PC-9 (cell line): ENCODE results near the gene SERTAD2. TPM values are rescaled to one million over a fixed set of nuclear protein-coding genes. Genes with fewer than 3 reads are reported as not detected.

Source experiments
- BruUV-seq: library from RNA; stranded (reverse); fragments of 400-500 nt; replicated peaks from 2 replicates; lab custom pipeline; 2021; lab: Mats Ljungman, UMichigan
- CTCF ChIA-PET: fragments of 300-600 bp; sonication (Branson Sonifier 250); formaldehyde crosslinking; loops from one replicate; lab custom pipeline; 2022; ENCODE audit warnings: antibody characterized with exemption; lab: Charles Lee
- POLR2A ChIA-PET: fragments of 300-600 bp; sonication (Branson Sonifier 250); formaldehyde crosslinking; loops from one replicate; lab custom pipeline; 2022; ENCODE audit warnings: antibody characterized with exemption; ENCODE audit not compliant: unreplicated experiment; lab: Charles Lee
- DNase-seq, 2 experiments: peaks; one replicate each; pipeline versions ENCODE4 v3.0.0 to v3.0.0-alpha.2; 2015 to 2022; ENCODE audit warnings: mixed read lengths in 1 of 2
- H2AFZ ChIP-seq: fragments of 200-600 bp; sonication (generic); 2 replicates; pipeline ENCODE4 v1.8.1; 2017; ENCODE audit warnings: antibody characterized with exemption
- H3F3A ChIP-seq: fragments of 200-600 bp; sonication (generic); 2 replicates; pipeline ENCODE4 v1.8.1; 2017; ENCODE audit warnings: antibody characterized with exemption, mild to moderate bottlenecking, low read depth; ENCODE audit not compliant: insufficient read depth
- H3K27ac ChIP-seq: fragments of 200-600 bp; sonication (generic); 2 replicates; pipeline ENCODE4 v1.6.1; 2016; ENCODE audit warnings: mixed run types
- H3K27me3 ChIP-seq: fragments of 200-600 bp; sonication (generic); 2 replicates; pipeline ENCODE4 v1.6.1; 2016; ENCODE audit warnings: low read depth, mixed run types; ENCODE audit not compliant: insufficient read depth
- H3K36me3 ChIP-seq: fragments of 200-600 bp; sonication (generic); 2 replicates; pipeline ENCODE4 v1.6.1; 2016; ENCODE audit warnings: low read depth, mixed run types
- H3K4me1 ChIP-seq: fragments of 200-600 bp; sonication (generic); replicated peaks from 2 replicates; pipeline ENCODE4 v1.6.1; 2016; ENCODE audit warnings: mixed run types; ENCODE audit not compliant: insufficient read depth
- H3K4me2 ChIP-seq: fragments of 200-600 bp; sonication (generic); 2 replicates; pipeline ENCODE4 v1.6.1; 2017; ENCODE audit warnings: mixed run types
- H3K4me3 ChIP-seq: fragments of 200-600 bp; sonication (generic); 2 replicates; pipeline ENCODE4 v1.6.1; 2016; ENCODE audit warnings: mixed run types
- H3K79me2 ChIP-seq: fragments of 200-600 bp; sonication (generic); 2 replicates; pipeline ENCODE4 v1.6.1; 2017; ENCODE audit warnings: low read depth, mixed run types
- H3K9me2 ChIP-seq: fragments of 200-600 bp; sonication (generic); 2 replicates; pipeline ENCODE4 v1.8.1; 2017; ENCODE audit warnings: mild to moderate bottlenecking; ENCODE audit not compliant: insufficient read depth
- H3K9me3 ChIP-seq: fragments of 200-600 bp; sonication (generic); 2 replicates; pipeline ENCODE4 v1.8.1; 2016; ENCODE audit warnings: low read depth; ENCODE audit not compliant: insufficient read depth
- H4K20me1 ChIP-seq: fragments of 200-600 bp; sonication (generic); 2 replicates; pipeline ENCODE4 v1.8.1; 2017; ENCODE audit not compliant: insufficient read depth
- EZH2 ChIP-seq: fragments of 200-600 bp; sonication (generic); IDR thresholded peaks from 2 replicates; pipeline ENCODE4 v1.8.0; 2017; ENCODE audit warnings: antibody characterized with exemption, low read depth
- intact Hi-C: fragments of 100-400 bp; cut with micrococcal nuclease; formaldehyde crosslinking; loops from one replicate; pipeline ENCODE4 v1.10.0; 2022; ENCODE audit not compliant: unreplicated experiment
- total RNA-seq: library from RNA; stranded (reverse); gene quantifications from 2 replicates; pipeline ENCODE4 v1.2.3, GENCODE V29; 2021
- TF ChIP-seq, protein P1 (sequence below): fragments of 200-600 bp; sonication (generic); conservative IDR thresholded peaks from 2 replicates; pipeline ENCODE4 v1.6.1; 2017; ENCODE audit warnings: mixed run types, antibody characterized with exemption, mild to moderate bottlenecking, moderate library complexity

Gene SERTAD2
- total RNA-seq, 1 experiment from 2014 or later = 31.4 TPM

DNA sequence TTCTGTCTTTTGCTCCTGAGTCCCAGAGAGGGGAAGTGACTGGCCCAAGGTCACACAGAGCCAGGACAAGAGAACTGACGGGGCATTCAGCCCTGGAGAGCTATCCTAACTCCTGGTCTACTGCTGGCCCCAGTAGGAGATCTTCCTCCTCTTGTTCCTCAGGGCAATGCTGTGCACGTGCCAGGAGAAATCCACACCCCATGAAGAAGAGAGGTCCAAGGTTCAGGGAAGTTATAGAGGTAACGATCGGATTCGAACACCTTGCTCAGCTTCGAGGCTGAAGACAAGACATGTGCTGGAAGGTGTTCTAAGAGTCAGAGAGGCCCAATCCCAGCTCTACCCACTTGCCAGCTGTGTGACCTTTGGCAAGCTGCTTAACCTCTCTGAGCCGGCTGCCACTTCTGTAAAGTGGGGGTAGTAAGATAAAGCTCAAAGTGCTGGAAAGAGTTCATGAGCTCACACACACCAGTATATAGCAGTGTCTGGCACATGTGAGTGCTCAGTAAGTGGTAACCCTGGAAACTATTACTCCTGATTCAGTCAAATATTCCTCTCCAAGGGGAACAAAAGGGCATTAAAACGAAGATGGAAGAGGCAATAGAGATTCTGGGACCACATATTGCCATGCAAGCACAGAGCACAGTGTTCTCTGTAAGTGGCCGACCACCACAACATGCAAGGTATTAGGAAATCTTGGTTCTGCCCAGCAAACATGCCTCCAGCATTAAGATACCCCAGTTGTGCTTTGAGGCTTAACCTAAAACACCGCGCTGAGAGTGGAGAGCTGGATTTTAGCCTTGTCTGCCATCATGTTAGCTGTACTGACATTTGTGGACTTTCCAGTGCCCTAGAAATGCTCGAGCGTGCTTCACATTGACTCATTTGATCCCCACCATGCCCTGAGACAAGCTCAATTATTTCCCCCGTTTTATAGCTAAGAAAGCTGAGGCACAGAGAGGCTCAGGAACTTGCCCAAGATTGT, 25.6 kb downstream of the SERTAD2 start:
- Histone ChIP-seq H3K9me2 (no peaks in the 10 kb centered on the region), H2AFZ (no peak overlapping the region), H3K36me3 (0 out of 2 replicates have a peak, but pooled peaks cover 3% of the 10 kb centered on the region), H4K20me1 (0 out of 2 replicates have a peak, but pooled peaks cover 4% of the 10 kb centered on the region), H3K27ac (no peak overlapping the region), H3K4me2 (no peak overlapping the region), H3F3A (peaks cover 14% of the 10 kb centered on the region; the same call in 1 of the 2 replicates), H3K4me3 (no peak overlapping the region), H3K27me3 (no peaks in the 10 kb centered on the region), H3K4me1 (no peaks in the 10 kb centered on the region), H3K79me2 (peaks cover 5% of the 10 kb centered on the region; the same call in 1 of the 2 replicates), H3K9me3 (no peaks in the 10 kb centered on the region)
- BruUV-seq = no TSS peak
- ChIA-PET POLR2A (no interaction called here), CTCF (interaction anchor here (0.6 kb wide), 1 partner anchor 21 kb away, joined by 3 read pairs; no protein-coding TSS in a partner anchor)
- intact Hi-C loops = no loop called here
- DNase-seq = no peak
- no peak for TF ChIP-seq EZH2
- TF ChIP-seq, protein P1, sequence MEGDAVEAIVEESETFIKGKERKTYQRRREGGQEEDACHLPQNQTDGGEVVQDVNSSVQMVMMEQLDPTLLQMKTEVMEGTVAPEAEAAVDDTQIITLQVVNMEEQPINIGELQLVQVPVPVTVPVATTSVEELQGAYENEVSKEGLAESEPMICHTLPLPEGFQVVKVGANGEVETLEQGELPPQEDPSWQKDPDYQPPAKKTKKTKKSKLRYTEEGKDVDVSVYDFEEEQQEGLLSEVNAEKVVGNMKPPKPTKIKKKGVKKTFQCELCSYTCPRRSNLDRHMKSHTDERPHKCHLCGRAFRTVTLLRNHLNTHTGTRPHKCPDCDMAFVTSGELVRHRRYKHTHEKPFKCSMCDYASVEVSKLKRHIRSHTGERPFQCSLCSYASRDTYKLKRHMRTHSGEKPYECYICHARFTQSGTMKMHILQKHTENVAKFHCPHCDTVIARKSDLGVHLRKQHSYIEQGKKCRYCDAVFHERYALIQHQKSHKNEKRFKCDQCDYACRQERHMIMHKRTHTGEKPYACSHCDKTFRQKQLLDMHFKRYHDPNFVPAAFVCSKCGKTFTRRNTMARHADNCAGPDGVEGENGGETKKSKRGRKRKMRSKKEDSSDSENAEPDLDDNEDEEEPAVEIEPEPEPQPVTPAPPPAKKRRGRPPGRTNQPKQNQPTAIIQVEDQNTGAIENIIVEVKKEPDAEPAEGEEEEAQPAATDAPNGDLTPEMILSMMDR = no peak

DNA sequence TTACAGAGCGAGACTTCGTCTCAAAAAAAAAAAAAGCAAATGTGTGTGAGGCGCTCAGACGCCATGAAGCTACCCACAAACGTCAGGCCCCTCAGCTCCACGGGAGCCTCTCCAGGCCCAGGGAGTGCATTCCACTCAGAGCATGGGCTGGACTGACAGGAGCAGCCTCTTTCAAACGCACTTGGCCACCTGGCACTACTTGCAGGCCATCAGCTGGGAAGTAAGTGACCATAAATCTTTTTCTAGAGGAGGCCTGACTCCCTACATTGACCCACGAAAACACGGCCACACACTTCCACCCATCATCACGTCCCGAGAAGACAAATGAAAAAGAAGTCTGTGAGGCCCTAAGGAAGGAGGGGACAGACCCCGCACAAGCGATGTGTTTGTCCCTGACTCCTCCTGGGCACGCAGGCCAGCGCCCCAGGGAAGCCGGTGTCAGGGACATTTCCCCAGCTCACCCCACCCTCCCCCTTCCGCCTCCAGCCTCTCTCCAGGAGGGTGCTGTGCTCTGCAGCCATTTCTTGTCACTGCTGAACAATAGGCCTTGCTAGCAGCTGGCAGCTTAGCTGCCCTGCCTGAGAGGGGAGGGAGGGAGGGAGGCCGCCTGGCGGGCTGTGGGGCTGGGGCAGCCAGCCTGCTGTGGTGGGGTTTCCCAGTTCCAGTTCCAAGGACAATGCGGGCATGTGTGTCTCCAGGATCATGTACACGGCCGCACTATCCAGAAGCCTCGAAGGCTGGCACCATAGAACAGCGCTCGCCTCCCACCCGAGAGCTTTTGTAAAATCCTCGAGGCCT, 26.6 kb downstream of the SERTAD2 start:
- intact Hi-C loops = no loop called here
- no peak overlapping the region for H3K4me2 ChIP-seq
- 0 out of 2 replicates have a peak, but pooled peaks cover 3% of the 10 kb centered on the region for H3K36me3 ChIP-seq
- DNase-seq = no peak
- no peak overlapping the region for H2AFZ ChIP-seq
- no peak overlapping the region for H3K4me3 ChIP-seq
- H3K27me3 ChIP-seq = no peaks in the 10 kb centered on the region
- H3K4me1 ChIP-seq = no peaks in the 10 kb centered on the region
- ChIA-PET CTCF (no interaction called here), POLR2A (no interaction called here)
- 0 out of 2 replicates have a peak, but pooled peaks cover 4% of the 10 kb centered on the region for H4K20me1 ChIP-seq
- no TSS peak for BruUV-seq
- H3K9me2 ChIP-seq = no peaks in the 10 kb centered on the region
- H3K79me2 ChIP-seq = no peaks in the 10 kb centered on the region
- H3F3A ChIP-seq = peaks cover 14% of the 10 kb centered on the region; the same call in 1 of the 2 replicates
- no peak for TF ChIP-seq EZH2
- TF ChIP-seq, protein P1 = no peak
- H3K9me3 ChIP-seq = no peaks in the 10 kb centered on the region
- H3K27ac ChIP-seq = no peak overlapping the region

DNA sequence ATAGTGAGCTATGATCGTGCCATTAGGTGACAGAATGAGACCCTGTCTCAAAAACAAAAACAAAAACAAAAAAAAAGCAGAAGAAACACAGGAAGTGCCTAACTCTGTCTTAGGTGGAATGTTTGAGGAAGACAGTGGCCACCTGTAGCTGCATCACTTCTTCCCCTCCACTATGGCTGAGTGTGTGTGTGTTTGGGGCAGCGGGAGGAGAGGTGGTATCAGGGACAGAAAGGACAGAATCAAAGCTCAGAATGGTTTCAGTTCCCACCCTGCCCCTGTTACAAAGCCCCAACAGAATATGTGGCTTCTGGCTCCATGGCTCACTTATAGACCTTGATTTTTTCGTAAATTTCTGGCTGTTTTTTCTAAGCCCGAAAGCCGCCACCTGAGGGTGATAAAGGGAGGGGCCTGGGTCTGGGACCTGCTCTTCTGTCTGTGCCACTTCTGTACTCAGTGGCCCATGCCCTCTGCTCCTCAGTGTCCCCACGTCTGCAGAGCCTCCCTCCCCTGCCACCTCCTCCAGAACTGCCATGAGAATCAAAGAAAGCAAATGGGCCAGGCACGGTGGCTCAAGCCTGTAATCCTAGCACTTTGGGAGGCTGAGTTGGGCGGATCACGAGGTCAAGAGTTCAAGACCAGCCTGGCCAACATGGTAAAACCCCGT, 27.4 kb downstream of the SERTAD2 start:
- CTCF ChIA-PET = no interaction called here
- no peak overlapping the region for H3K4me2 ChIP-seq
- no peak for TF ChIP-seq EZH2
- TF ChIP-seq, protein P1 = no peak
- no peaks in the 10 kb centered on the region for H3K27me3 ChIP-seq
- H3K27ac ChIP-seq = no peak overlapping the region
- no peak for DNase-seq
- H3K9me3 ChIP-seq = no peaks in the 10 kb centered on the region
- no peak overlapping the region for H2AFZ ChIP-seq
- no peaks in the 10 kb centered on the region for H3K79me2 ChIP-seq
- H3K4me1 ChIP-seq = no peaks in the 10 kb centered on the region
- intact Hi-C loops = no loop called here
- no peaks in the 10 kb centered on the region for H4K20me1 ChIP-seq
- H3F3A ChIP-seq = peaks cover 14% of the 10 kb centered on the region; the same call in 1 of the 2 replicates
- no peak overlapping the region for H3K4me3 ChIP-seq
- no peaks in the 10 kb centered on the region for H3K9me2 ChIP-seq
- BruUV-seq = no TSS peak
- H3K36me3 ChIP-seq = 0 out of 2 replicates have a peak, but pooled peaks cover 3% of the 10 kb centered on the region
- POLR2A ChIA-PET = no interaction called here
